ENCODE results near the gene POU2F1. TPM values are rescaled to one million over a fixed set of nuclear protein-coding genes. Genes with fewer than 3 reads are reported as not detected.
"Not testable (repeated sequence)": the region's sequence is repeated elsewhere in the genome, so short reads cannot be mapped to it uniquely, and the experiment has no call there.

POU2F1 gene
- total and polyA plus RNA-seq, 8 donors, result 1.2 to 36.2 (median 7.7) TPM

GRCh38 chr1:167232801-167233200, 12.1 kb downstream of the POU2F1 start:
- intact Hi-C loops (cut with DNase I; ENCODE audit: low total_unique reads), result no loop called here
- 98 to 100% (median 100%) methylated on average over 2 of the region's 2 CpGs for WGBS, 5 donors
- Histone ChIP-seq H3K4me1 (peaks cover 0 to 64% (median 29%) of the 10 kb centered on the region in 4 donors), H3K4me3 (no peak overlapping the region), H3K36me3 (no peaks in the 10 kb centered on the region), H3K27ac (no peak overlapping the region), H3K9me3 (no peaks in the 10 kb centered on the region), H3K27me3 (no peaks in the 10 kb centered on the region)
- no peak for DNase-seq
- TF ChIP-seq EP300 (IDR thresholded peaks at IDR 0.05), result no peak
- no peak for TF ChIP-seq POLR2A (IDR thresholded peaks at IDR 0.05)

- no peak for TF ChIP-seq POLR2A (IDR thresholded peaks at IDR 0.05)
- no peak for TF ChIP-seq POLR2AphosphoS5 (IDR thresholded peaks at IDR 0.05)
- Histone ChIP-seq H3K36me3 (no peaks in the 10 kb centered on the region), H3K27me3 (no peaks in the 10 kb centered on the region), H3K4me3 (no peak overlapping the region), H3K4me1 (peaks cover 4 to 58% (median 30%) of the 10 kb centered on the region in 4 donors), H3K9me3 (no peaks in the 10 kb centered on the region), H3K27ac (no peak overlapping the region)
- intact Hi-C loops (cut with DNase I; ENCODE audit: low total_unique reads), result no loop called here
- 68 to 82% (median 77%) methylated on average over 1 of the region's 1 CpG for WGBS, 5 donors
- no peak for DNase-seq
Measured at GRCh38 chr1:167233373-167233772, 12.7 kb downstream of the POU2F1 start.

GRCh38 chr1:167237000-167237399, 16.3 kb downstream of the POU2F1 start:
- TF ChIP-seq POLR2A (IDR thresholded peaks at IDR 0.05), result no peak
- no peak for TF ChIP-seq CTCF (IDR thresholded peaks at IDR 0.05)
- TF ChIP-seq POLR2AphosphoS5 (IDR thresholded peaks at IDR 0.05), result no peak
- TF ChIP-seq EP300 (IDR thresholded peaks at IDR 0.05), result no peak
- no peaks in the 10 kb centered on the region for H3K9me3 ChIP-seq
- no peak overlapping the region for H3K4me3 ChIP-seq
- H3K4me1 ChIP-seq, result peaks cover 10 to 40% (median 24%) of the 10 kb centered on the region in 4 donors
- 83 to 89% (median 84%) methylated on average over 3 of the region's 3 CpGs for WGBS, 5 donors
- DNase-seq, result no peak
- intact Hi-C loops (cut with DNase I; ENCODE audit: low total_unique reads), result no loop called here
- H3K36me3 ChIP-seq, result no peaks in the 10 kb centered on the region
- H3K27me3 ChIP-seq, result no peaks in the 10 kb centered on the region
- no peak overlapping the region for H3K27ac ChIP-seq

- no peak for DNase-seq
- intact Hi-C loops (cut with DNase I; ENCODE audit: low total_unique reads), result no loop called here
- no peak for TF ChIP-seq POLR2A (IDR thresholded peaks at IDR 0.05)
- no peak for TF ChIP-seq CTCF (IDR thresholded peaks at IDR 0.05)
- TF ChIP-seq EP300 (IDR thresholded peaks at IDR 0.05), result no peak
- TF ChIP-seq POLR2AphosphoS5 (IDR thresholded peaks at IDR 0.05), result no peak
- Histone ChIP-seq H3K27me3 (no peaks in the 10 kb centered on the region), H3K9me3 (no peaks in the 10 kb centered on the region), H3K4me3 (no peak overlapping the region), H3K36me3 (no peaks in the 10 kb centered on the region), H3K27ac (no peak overlapping the region), H3K4me1 (peaks cover 10 to 35% (median 24%) of the 10 kb centered on the region in 4 donors)
Measured at GRCh38 chr1:167238713-167239112, 18.0 kb downstream of the POU2F1 start.

GRCh38 chr1:167239257-167239656, 18.6 kb downstream of the POU2F1 start:
- no peak for DNase-seq
- Histone ChIP-seq H3K27me3 (no peaks in the 10 kb centered on the region), H3K9me3 (peaks cover 0 to 4% (median 0%) of the 10 kb centered on the region in 4 donors), H3K36me3 (no peaks in the 10 kb centered on the region), H3K4me3 (no peak overlapping the region), H3K27ac (no peak overlapping the region), H3K4me1 (peaks cover 10 to 30% (median 20%) of the 10 kb centered on the region in 4 donors)
- no peak for TF ChIP-seq POLR2AphosphoS5 (IDR thresholded peaks at IDR 0.05)
- TF ChIP-seq POLR2A (IDR thresholded peaks at IDR 0.05), result no peak
- TF ChIP-seq EP300 (IDR thresholded peaks at IDR 0.05), result no peak
- intact Hi-C loops (cut with DNase I; ENCODE audit: low total_unique reads), result no loop called here
- 86 to 94% (median 88%) methylated on average over 2 of the region's 2 CpGs for WGBS, 5 donors

GRCh38 chr1:167244244-167244643, 23.6 kb downstream of the POU2F1 start:
- Histone ChIP-seq H3K36me3 (no peaks in the 10 kb centered on the region), H3K27me3 (no peaks in the 10 kb centered on the region), H3K4me3 (no peak overlapping the region), H3K27ac (no peak overlapping the region), H3K9me3 (peaks cover 0 to 5% (median 0%) of the 10 kb centered on the region in 4 donors), H3K4me1 (peaks cover 0 to 13% (median 6%) of the 10 kb centered on the region in 4 donors)
- TF ChIP-seq POLR2A (IDR thresholded peaks at IDR 0.05), result no peak
- TF ChIP-seq POLR2AphosphoS5 (IDR thresholded peaks at IDR 0.05), result no peak
- no peak for TF ChIP-seq CTCF (IDR thresholded peaks at IDR 0.05)
- no peak for TF ChIP-seq EP300 (IDR thresholded peaks at IDR 0.05)
- intact Hi-C loops (cut with DNase I; ENCODE audit: low total_unique reads), result no loop called here
- 90 to 99% (median 92%) methylated on average over 2 of the region's 2 CpGs for WGBS, 5 donors
- no peak for DNase-seq

DNA sequence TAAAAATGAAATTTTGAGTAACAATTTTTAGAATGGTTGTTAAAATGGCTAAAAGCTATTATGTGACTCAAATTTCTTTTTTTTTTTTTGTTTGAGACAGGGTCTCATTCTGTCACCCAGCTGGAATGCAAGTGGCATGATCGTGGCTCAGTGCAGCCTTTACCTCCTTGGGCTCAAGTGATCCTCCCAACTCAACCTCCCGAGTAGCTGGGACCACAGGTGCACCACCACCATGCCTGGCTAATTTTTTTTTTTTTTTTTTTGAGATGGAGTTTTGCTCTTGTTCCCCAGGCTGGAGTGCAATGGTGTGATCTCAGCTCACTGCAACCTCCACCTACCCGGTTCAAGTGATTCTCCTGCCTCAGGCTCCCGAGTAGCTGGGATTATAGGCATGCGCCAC, 24.5 kb downstream of the POU2F1 start:
- H3K27ac ChIP-seq; DNase-seq; H3K4me3 ChIP-seq; H3K27me3 ChIP-seq; intact Hi-C loops (cut with DNase I; ENCODE audit: low total_unique reads); H3K36me3 ChIP-seq; H3K9me3 ChIP-seq: not testable (repeated sequence)
- 94 to 99% (median 98%) methylated on average over 5 of the region's 5 CpGs for WGBS, 5 donors
- H3K4me1 ChIP-seq, result peaks cover 0 to 12% (median 2%) of the 10 kb centered on the region in 4 donors

Data from stomach (tissue), 9 donors.